SK-N-SH (cell line): ENCODE data around the gene DERL3. TPM values are rescaled to one million over a fixed set of nuclear protein-coding genes. Genes with fewer than 3 reads are reported as not detected.
A peak's percentile ranks its signal among the peaks of the same experiment; 100 is the strongest.

Source experiments
- CTCF ChIA-PET: fragments of 300-600, 350-600 bp; formaldehyde crosslinking; extraction: SDS; loops from one replicate; lab custom pipeline; 2021; lab: Yijun Ruan, JAX
- POLR2A ChIA-PET: fragments of 350-600 bp; sonication (Branson Sonifier 250); formaldehyde crosslinking; extraction: SDS; loops from one replicate; lab custom pipeline; 2020; ENCODE audit warnings: antibody characterized with exemption, inconsistent platforms; lab: Yijun Ruan, JAX
- DNase-seq: peaks from one replicate; pipeline ENCODE4 v3.0.0; 2012
- H2AFZ ChIP-seq: fragments of 200-600 bp; sonication (generic); 2 replicates; pipeline ENCODE4 v1.8.1; 2016; ENCODE audit warnings: antibody characterized with exemption, mild to moderate bottlenecking, low read depth
- H3F3A ChIP-seq: fragments of 200-600 bp; sonication (generic); replicated peaks from 2 replicates; pipeline ENCODE3; 2016; ENCODE audit warnings: antibody characterized with exemption, mild to moderate bottlenecking; ENCODE audit not compliant: insufficient read depth
- H3K27ac ChIP-seq, 2 experiments: fragments of 200-500 bp in 1 of 2; fragments of 200-600 bp in 1 of 2; sonication (Bioruptor generic) in 1 of 2; sonication (generic), shearing (Covaris generic) in 1 of 2; 2 replicates each; pipeline versions ENCODE4 v1.5.1 to v1.6.1; 2014 to 2016; ENCODE audit warnings: low read depth in 2 of 2, inconsistent platforms in 1 of 2, low read length in 1 of 2, mild to moderate bottlenecking in 1 of 2, mixed read lengths in 1 of 2
- H3K27me3 ChIP-seq: fragments of 200-600 bp; sonication (generic), shearing (Covaris generic); 2 replicates; pipeline ENCODE4 v1.6.1; 2016; ENCODE audit warnings: mixed run types; ENCODE audit not compliant: insufficient read depth
- H3K36me3 ChIP-seq, 2 experiments: fragments of 200-500 bp in 1 of 2; fragments of 200-600 bp in 1 of 2; sonication (Bioruptor generic) in 1 of 2; sonication (generic) in 1 of 2; replicated peaks in 1 of 2; 2 replicates each; pipeline versions ENCODE3 to v1.5.1; 2014 to 2016; ENCODE audit warnings: low read length in 1 of 2, mild to moderate bottlenecking in 1 of 2; ENCODE audit not compliant: insufficient read depth in 2 of 2, control insufficient read depth in 1 of 2
- H3K4me1 ChIP-seq, 2 experiments: fragments of 200-500 bp in 1 of 2; fragments of 200-600 bp in 1 of 2; sonication (Bioruptor generic) in 1 of 2; sonication (generic), shearing (Covaris generic) in 1 of 2; 2 replicates each; pipeline versions ENCODE4 v1.5.1 to v1.6.1; 2014 to 2016; ENCODE audit warnings: low read depth in 1 of 2, low read length in 1 of 2, mixed run types in 1 of 2; ENCODE audit not compliant: insufficient read depth in 2 of 2, control insufficient read depth in 1 of 2
- H3K4me2 ChIP-seq: fragments of 200-600 bp; sonication (generic), shearing (Covaris generic); 2 replicates; pipeline ENCODE4 v1.6.1; 2017; ENCODE audit warnings: mixed run types
- H3K4me3 ChIP-seq, 2 experiments: fragments of 200-500 bp in 1 of 2; fragments of 200-600 bp in 1 of 2; sonication (Bioruptor generic) in 1 of 2; sonication (generic), shearing (Covaris generic) in 1 of 2; 2 replicates each; pipeline versions ENCODE4 v1.5.1 to v1.8.1; 2014 to 2016; ENCODE audit warnings: low read depth in 2 of 2, inconsistent platforms in 1 of 2, low read length in 1 of 2, mild to moderate bottlenecking in 1 of 2, mixed read lengths in 1 of 2, moderate library complexity in 1 of 2
- H3K79me2 ChIP-seq: fragments of 200-600 bp; sonication (generic); 2 replicates; pipeline ENCODE4 v1.8.1; 2017; ENCODE audit warnings: mild to moderate bottlenecking; ENCODE audit not compliant: insufficient read depth
- H3K9ac ChIP-seq: fragments of 200-600 bp; sonication (generic); 2 replicates; pipeline ENCODE4 v1.6.1; 2017; ENCODE audit warnings: mixed run types
- H3K9me2 ChIP-seq: fragments of 200-600 bp; sonication (generic); 2 replicates; pipeline ENCODE4 v1.6.1; 2017; ENCODE audit warnings: mixed run types
- H3K9me3 ChIP-seq: fragments of 200-600 bp; sonication (generic); 2 replicates; pipeline ENCODE4 v1.6.1; 2017; ENCODE audit warnings: mixed run types, mild to moderate bottlenecking, moderate library complexity
- H4K20me1 ChIP-seq: fragments of 200-600 bp; sonication (generic); 2 replicates; pipeline ENCODE4 v1.6.1; 2017; ENCODE audit warnings: mild to moderate bottlenecking, mixed run types; ENCODE audit not compliant: insufficient read depth
- CTCF ChIP-seq: fragments of 200-600 bp; sonication (generic); IDR thresholded peaks from 2 replicates; pipeline ENCODE4 v1.6.1; 2017; ENCODE audit warnings: antibody characterized with exemption, mild to moderate bottlenecking, moderate library complexity
- ELF1 ChIP-seq: IDR thresholded peaks from 2 replicates; pipeline ENCODE4 v1.4.0; 2012
- FOSL2 ChIP-seq: IDR thresholded peaks from 2 replicates; pipeline ENCODE4 v1.4.0; 2012; ENCODE audit warnings: low read depth, mild to moderate bottlenecking, moderate library complexity, borderline replicate concordance
- FOXM1 ChIP-seq: IDR thresholded peaks from 2 replicates; pipeline ENCODE4 v1.4.0; 2012; ENCODE audit warnings: low read depth, mild to moderate bottlenecking
- GATA2 ChIP-seq: sonication (generic); formaldehyde crosslinking; IDR thresholded peaks from 2 replicates; pipeline ENCODE4 v1.5.0; 2020; ENCODE audit warnings: mild to moderate bottlenecking, missing genetic modification reagents
- MXI1 ChIP-seq: IDR thresholded peaks from 2 replicates; pipeline ENCODE4 v1.6.1; 2012; ENCODE audit warnings: mild to moderate bottlenecking, low read depth, low read length, improper control_type of control experiment
- NRF1 ChIP-seq: IDR thresholded peaks from 2 replicates; pipeline ENCODE4 v1.6.1; 2012; ENCODE audit warnings: low read depth, mild to moderate bottlenecking, low read length
- POLR2AphosphoS5 ChIP-seq: IDR thresholded peaks from 2 replicates; pipeline ENCODE4 v1.6.1; 2012; ENCODE audit warnings: low read depth, low read length
- RAD21 ChIP-seq: IDR thresholded peaks from 2 replicates; pipeline ENCODE4 v1.6.1; 2012; ENCODE audit warnings: mild to moderate bottlenecking, low read length
- REST ChIP-seq: IDR thresholded peaks from 2 replicates; pipeline ENCODE4 v1.6.1; 2012; ENCODE audit warnings: mild to moderate bottlenecking, low read depth, low read length, moderate library complexity
- TCF12 ChIP-seq: IDR thresholded peaks from 2 replicates; pipeline ENCODE4 v1.4.0; 2012
- whole genome bisulfite sequencing: methylation state at CpG from one replicate; pipeline ENCODE4 v1.1.6; 2017; ENCODE audit warnings: low lambda C conversion rate; 5-methylcytosine and 5-hydroxymethylcytosine counted together
- polyA plus RNA-seq, 3 experiments: library from polyadenylated mRNA; depleted of rRNA; stranded (reverse); fragments of >200 nt; gene quantifications; 2 replicates each; pipeline ENCODE4 v1.2.3, GENCODE V29; 2012
- TF ChIP-seq, protein P1 (sequence below): IDR thresholded peaks from 2 replicates; pipeline ENCODE4 v1.4.0; 2012; ENCODE audit warnings: low read depth

Gene DERL3
- polyA plus RNA-seq, 1 of the 3 experiments (the other 2 are of a cell fraction): not detected

DNA sequence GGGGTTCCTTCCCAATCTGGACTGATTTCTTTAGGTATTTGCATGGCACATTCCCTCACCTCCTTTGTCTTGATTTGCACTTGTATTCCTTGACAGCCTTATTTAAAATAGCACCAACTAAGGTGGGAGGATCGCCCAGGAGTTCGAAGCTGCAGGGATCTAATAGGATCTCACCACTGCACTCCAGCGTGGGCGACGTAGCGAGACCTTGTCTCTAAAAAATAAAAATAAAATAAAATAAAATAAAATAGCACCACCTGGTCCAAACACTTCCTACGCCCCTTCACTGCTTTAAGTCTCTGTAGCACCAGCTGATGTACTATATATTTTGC is 19.6 kb upstream of the DERL3 start:
- H3K4me1 ChIP-seq: peaks cover 0 to 22% of the 10 kb centered on the region in 2 experiments; a peak in 2 of 4 replicates
- peak overlapping the region; percentile 100 for H3K4me2 ChIP-seq
- ChIA-PET POLR2A (interaction anchor here (0.5 to 1.6 kb wide), 3 partner anchors 13 to 152 kb away, joined by 3 to 4 read pairs (median 4); no protein-coding TSS in a partner anchor), CTCF (interaction anchor here (0.8 to 3.2 kb wide), 13 partner anchors 9 to 317 kb away, joined by 3 to 35 read pairs (median 5); partner anchors contain the start of genes CHCHD10 and MIF)
- no peak overlapping the region for H2AFZ ChIP-seq
- H3K27me3 ChIP-seq: no peaks in the 10 kb centered on the region
- no peak for DNase-seq
- H4K20me1 ChIP-seq: no peaks in the 10 kb centered on the region
- no peaks in the 10 kb centered on the region for H3K79me2 ChIP-seq
- no peaks in the 10 kb centered on the region for H3K9me3 ChIP-seq
- peak overlapping the region in 1 of 2 experiments; percentile 97; a peak in 2 of 4 replicates for H3K27ac ChIP-seq
- WGBS: 76% methylated on average over 7 of the region's 7 CpGs
- peak overlapping the region; percentile 87 to 88 for H3K4me3 ChIP-seq
- peaks cover 6% of the 10 kb centered on the region for H3F3A ChIP-seq
- TF ChIP-seq FOSL2 (no peak), TCF12 (no peak), RAD21 (no peak), GATA2 (no peak), MXI1 (no peak), FOXM1 (no peak), CTCF (no peak), REST (no peak)
- peak overlapping the region; percentile 72 for H3K9ac ChIP-seq
- no peaks in the 10 kb centered on the region for H3K9me2 ChIP-seq
- no peaks in the 10 kb centered on the region for H3K36me3 ChIP-seq

DNA sequence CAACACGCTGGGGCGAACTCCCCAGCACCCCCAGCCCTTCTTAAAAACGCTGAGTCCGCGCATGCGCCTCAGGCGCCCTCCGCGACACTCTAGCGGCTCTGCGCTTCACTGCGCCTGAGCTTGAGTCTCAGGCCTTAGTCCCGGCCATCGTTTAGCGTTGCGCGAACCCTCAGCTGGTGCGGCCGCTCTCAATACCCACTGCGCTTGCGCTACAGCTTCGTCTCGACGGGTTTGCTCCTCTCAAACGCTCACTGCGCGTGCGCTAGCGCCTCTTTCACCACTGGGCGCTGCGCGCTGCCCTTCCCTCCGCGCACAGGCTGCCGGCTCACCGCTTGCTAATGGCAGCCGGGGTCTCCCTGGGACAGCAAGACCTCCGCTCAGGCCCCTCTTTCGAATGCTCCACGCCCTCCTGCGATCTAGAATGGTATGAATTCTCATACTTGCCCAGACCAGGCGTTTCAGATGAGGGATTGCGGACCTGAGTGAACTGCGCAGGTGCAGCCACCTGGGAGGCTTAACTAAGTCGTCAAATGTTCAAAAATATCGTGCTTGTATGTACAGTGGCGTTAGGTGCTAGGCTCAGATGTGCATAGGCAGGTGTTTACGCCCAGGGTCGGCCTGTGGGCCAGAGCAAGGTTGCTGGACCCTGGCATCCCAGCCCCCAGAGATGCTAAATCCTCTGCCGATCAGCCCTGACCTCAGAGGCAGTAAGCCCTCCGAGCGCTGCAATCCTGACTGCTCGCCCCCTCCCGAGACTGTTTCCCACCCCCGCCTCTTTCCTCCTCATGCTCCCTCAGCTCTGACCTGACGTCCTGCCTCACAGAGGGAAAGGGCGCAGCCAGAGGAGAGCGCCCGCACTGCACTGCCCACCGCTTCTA is 19.0 kb upstream of the DERL3 start, which contains the start of gene SLC2A11:
TSS of gene SLC2A11 (plus strand) at position 270 of the 878 bp plus-strand sequence. CDS start at position 395, 125 bp downstream.
- Histone ChIP-seq H3K79me2 (no peaks in the 10 kb centered on the region), H3K9me3 (no peaks in the 10 kb centered on the region), H3K4me1 (peaks cover 0 to 22% of the 10 kb centered on the region in 2 experiments; a peak in 2 of 4 replicates), H3K9me2 (no peaks in the 10 kb centered on the region), H2AFZ (peak within 1 kb of the TSS; percentile 99), H3K4me3 (peak within 1 kb of the TSS; percentile 87 to 88), H4K20me1 (no peaks in the 10 kb centered on the region), H3K9ac (peak within 1 kb of the TSS; percentile 72), H3K27me3 (no peaks in the 10 kb centered on the region), H3K36me3 (no peaks in the 10 kb centered on the region), H3K4me2 (peak within 1 kb of the TSS; percentile 100), H3F3A (peaks cover 6% of the 10 kb centered on the region), H3K27ac (peak within 1 kb of the TSS; percentile 59 to 97)
- CTCF ChIA-PET: interaction anchor here (0.7 to 3.2 kb wide), 22 partner anchors 8 to 339 kb away, joined by 3 to 35 read pairs (median 3); partner anchors contain the start of genes CHCHD10 and MIF
- POLR2A ChIA-PET: interaction anchor here (0.6 to 1.6 kb wide), 10 partner anchors 8 to 109 kb away, joined by 3 to 15 read pairs (median 4); partner anchors contain the start of genes CHCHD10 and MIF
- peak; percentile 96 for DNase-seq
- WGBS: 4% methylated on average over 31 of the region's 60 CpGs
- TF ChIP-seq TCF12 (no peak), CTCF (peak; percentile 31), ELF1 (no peak), POLR2AphosphoS5 (peak; percentile 92), MXI1 (peak; percentile 18), NRF1 (peak; percentile 100), REST (no peak)
- TF ChIP-seq, protein P1, sequence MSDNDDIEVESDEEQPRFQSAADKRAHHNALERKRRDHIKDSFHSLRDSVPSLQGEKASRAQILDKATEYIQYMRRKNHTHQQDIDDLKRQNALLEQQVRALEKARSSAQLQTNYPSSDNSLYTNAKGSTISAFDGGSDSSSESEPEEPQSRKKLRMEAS: peak; percentile 32; the same call in 1 of the 2 replicates
